Astrocyte of the hippocampus (primary cell): ENCODE data around the gene HCFC1R1.
A peak's percentile ranks its signal among the peaks of the same experiment; 100 is the strongest.

ENCODE experiments used
- DNase-seq: peaks from one replicate; pipeline ENCODE4 v3.0.0; 2011; ENCODE audit warnings: low read depth, low spot score

Gene HCFC1R1

DNA sequence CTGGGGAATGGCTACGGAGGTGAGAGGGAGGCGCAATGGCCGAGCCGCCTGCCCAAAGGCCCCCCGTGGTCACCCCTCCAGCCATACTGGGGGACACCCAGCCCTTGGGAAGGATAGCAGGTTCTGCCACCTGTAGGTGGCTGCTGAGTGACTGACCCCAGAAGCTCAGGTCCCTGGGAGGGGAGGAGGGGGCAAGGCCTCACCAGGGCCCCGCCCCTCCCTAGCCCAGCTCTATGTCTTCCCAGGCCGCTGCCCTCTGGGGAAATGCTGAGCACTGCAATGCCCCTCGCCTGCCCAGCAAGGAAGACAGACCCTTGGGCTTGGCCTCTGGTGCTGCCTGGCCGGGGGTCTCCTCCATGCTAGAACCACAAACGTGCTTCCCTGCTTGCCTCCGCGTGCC, 22.4 kb downstream of the HCFC1R1 start:
- DNase-seq, result no peak

- no peak for DNase-seq
Measured at GRCh38 chr16:3000540-3000939, 23.2 kb downstream of the HCFC1R1 start.

GRCh38 chr16:2999929-3000328, 23.8 kb downstream of the HCFC1R1 start:
- DNase-seq, result no peak

GRCh38 chr16:2996298-2996697, 27.4 kb downstream of the HCFC1R1 start:
- no peak for DNase-seq

- DNase-seq, result no peak
Measured at GRCh38 chr16:2992383-2993081, 31.2 kb downstream of the HCFC1R1 start.

- DNase-seq, result no peak
Measured at GRCh38 chr16:2991566-2992261, 32.0 kb downstream of the HCFC1R1 start.

DNA sequence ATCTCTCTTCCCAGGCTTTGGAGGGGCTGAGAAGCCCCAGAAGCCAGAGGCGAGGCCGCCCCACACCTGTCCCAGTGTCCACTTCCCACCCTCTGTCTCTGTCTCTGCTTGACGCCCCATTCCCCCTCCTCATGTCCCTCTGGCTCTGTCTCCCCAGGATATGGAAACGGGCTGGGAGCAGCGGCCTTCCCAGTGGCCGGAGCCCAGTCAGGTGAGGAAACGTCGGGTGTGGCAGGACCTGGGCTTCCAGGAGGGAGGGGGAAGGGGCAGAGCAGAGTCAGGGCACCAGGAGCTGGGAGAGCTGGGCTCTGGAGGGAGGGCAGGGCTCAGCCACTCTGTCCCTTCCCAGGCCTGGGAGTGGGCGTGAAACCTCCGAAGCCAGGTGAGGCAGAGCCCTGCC, 32.9 kb downstream of the HCFC1R1 start:
- DNase-seq, result no peak

DNA sequence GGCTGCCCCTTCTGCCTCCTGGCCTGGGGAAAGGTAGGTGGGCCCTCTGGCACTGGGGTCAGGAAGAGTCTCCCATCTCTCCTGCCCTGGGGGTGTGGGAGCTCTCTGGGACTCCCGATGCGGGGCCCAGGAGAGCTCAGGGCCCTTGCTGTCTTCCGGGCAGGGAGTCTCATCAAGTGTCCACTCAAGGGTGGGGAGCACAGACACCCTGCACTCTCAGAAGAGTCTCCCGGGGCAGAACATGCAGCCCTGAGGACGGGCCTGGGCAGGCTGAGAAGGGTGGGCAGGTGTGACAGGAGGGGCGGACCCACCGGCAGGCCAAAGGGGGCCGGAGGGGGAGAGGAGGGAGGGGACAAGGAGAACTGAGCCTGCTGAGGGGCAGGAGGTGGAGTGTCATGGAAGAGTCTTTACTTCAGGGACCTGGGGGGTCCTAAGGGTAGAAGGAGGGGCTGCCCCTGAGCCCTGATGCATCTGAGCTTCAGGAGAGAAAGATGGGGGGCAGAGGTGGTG, 35.1 kb downstream of the HCFC1R1 start:
- DNase-seq, result no peak

GRCh38 chr16:2987833-2988232, 35.9 kb downstream of the HCFC1R1 start:
- no peak for DNase-seq

DNA sequence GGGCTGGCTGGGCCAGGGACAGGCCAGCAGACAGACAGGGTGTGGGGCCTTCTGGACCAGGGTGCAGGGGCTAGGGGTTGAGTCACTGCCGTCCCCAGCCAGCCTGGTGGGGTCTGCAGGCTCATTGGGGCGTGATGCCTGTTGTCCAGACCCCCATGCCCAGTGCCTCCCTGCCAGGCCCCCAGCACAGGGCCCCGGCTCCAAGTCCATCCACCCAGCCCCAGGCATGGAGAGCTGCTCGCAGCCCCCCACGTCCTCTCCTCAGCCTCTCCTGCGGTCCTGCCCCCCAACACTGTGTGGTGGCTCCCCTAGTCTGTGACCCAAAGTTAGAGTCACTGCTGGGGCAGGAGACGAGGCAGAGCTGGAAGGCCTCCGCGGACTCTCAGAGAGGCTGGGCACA, 36.5 kb downstream of the HCFC1R1 start:
- DNase-seq, result no peak

- no peak for DNase-seq
Measured at GRCh38 chr16:2986623-2987188, 37.0 kb downstream of the HCFC1R1 start.

DNA sequence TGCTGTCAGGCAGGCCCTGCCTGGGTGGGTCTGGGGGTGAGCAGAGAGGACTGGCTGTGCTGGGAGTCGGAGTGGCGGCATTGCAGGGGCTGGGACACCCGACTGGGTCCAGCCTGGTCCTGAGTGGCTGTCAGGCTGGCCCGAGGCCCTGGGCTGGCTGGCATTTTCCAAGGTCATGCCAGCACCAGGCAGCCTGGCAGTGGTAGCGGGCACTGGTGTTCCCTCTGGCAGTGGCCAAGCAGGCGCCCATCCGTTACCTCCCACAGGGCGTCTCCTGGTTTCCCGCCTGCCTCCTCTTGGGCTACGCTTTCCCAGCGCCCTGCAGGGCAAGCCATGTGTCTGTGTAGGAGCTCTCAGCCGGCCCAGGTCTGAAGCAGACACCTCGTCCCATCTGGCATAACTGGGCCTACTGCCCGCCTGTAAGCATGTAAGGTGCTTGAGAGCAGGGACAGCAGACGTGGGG, 37.8 kb downstream of the HCFC1R1 start:
- DNase-seq, result no peak

- no peak for DNase-seq
Measured at GRCh38 chr16:2985462-2985861, 38.3 kb downstream of the HCFC1R1 start.

DNA sequence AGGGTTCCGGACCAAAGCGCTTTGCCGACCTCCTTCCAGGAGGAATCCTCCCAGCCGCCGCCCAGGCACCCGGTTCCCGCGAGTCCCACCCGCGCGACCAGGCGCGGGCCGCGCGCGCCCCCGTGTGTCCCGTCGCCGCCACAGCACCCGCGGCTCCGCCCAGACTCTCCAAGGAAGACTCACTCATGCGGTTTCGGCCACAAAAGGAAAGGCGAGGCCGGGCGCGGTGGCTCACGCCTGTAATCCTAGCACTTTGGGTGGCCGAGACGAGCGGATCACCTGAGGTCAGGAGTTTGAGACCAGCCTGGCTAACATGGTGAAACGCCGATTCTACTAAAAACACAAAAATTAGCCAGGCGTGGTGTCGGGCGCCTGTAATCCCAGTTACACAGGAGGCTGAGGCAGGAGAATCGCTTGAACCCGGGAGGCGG, 40.0 kb downstream of the HCFC1R1 start:
- peak; percentile 95 for DNase-seq

DNA sequence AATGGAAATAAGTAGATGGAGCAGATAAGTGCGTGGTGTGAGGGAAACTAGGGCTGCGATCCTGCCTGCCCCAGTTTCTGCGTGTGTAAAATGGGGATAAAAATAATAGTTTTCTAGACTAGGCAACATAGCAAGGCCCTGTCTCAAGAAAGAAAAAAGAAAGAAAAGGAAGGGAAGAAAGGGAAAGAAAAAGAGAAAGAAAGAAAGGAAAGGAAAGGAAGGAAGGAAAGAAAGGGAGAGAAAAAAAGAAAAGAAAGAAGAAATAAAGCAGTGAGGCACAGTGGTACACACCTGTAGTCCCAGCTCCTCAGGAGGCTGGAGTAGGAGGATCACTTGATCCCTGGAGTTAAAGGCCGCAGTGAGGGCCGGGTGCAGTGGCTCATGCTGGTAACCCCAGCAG, 41.3 kb downstream of the HCFC1R1 start:
- DNase-seq, result no peak

DNA sequence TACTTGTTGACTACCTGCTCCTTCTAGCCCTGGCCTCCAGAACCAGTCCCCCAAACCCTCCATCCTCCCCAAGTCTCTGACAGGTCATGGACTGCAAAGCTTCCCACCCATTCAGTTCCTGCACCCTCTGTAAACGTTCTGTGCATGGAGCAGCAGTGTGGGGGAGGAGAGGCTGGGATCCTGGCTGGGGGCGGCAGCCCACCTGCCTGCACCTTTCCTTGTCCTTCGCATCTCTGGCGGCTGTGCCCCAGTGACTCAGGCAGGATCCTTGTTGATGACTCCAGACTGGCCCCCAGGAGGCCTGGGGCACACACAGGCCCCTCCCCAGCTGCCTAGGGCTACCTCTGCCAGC, 41.9 kb downstream of the HCFC1R1 start:
- no peak for DNase-seq

DNA sequence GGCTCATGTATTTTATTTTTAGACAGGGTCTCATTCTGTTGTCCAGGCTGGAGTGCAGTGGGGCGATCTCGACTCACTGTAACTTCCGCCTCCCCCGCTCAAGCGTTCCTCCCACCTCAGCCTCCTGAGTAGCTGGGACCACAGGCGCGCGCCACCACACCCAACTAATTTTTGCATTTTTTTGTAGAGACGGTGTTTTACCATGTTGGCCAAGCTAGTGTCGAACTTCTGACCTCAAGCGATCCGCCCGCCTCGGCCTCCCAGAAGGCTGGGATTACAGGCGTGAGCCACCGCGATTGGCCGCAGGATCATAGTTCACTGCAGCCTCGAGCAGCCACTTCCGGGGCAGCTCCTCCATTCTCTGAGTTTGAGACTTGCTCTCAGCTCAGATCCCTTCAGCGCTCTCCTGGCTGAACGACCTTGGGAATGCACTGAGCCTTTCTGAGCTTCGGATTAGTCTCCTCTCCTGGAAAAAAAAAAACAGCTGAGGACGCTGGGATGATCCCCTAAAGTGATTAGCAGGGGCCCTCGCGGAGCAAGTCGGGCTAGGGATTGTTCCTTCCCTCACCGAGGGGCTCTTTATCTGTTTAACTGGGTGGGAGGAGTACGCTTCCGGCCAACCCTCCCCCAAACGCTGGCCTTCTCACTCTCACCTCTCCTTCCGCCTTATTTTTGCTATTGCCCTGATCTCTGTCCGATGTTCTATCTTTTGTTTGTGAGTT, 42.4 kb downstream of the HCFC1R1 start:
- DNase-seq, result no peak

DNA sequence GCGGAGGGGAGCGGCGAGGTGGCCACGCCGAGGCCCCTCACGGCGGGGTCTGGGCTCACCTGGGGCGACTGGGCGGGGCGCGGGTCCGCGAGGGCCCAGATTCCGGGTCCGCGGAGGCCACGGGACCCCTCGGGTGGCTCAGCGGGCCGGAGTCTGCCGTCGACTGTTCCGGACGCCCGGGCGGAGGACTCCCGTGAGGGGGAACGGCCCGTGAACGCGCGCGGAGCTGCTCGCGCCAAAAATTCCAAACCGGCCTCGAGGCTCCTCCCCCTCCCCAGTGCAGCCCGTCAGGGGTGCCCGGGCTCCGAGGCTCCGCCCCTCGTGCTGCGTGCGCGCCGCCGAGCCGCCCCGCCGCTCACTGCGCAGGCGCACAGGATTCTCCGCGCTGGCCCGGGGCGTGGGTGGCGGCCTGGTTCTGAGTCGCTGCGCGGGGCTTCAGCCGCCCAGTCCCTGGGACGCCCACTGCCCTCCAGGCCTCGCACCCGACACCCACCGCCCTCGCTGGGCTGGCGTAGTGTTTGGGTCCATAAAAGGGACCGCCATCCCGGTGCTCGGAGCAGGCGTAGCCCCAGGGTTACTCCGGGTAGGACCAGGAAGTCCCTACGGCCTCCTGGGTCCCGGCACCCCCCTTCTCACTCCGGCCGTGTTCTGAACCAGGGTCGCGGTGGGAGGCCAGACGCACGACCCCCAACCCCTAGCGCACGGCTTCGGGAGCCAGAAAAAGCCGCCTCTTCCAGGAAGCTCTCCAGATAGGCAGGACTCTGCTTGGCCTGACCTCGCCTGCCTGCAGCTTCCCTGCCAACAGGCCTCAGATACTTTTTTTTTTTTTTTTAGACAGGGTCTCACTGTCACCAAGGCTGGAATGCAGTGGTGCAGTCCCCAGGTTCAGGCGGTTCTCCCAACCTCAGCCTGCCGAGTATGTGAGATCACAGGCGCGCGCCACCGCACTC, 43.2 kb downstream of the HCFC1R1 start, which contains the start of gene PKMYT1:
Gene PKMYT1 (minus strand): TSS at position 220 of the 950 bp plus-strand sequence. CDS start 789 bp downstream, outside the sequence.
- peak; percentile 96 for DNase-seq

DNA sequence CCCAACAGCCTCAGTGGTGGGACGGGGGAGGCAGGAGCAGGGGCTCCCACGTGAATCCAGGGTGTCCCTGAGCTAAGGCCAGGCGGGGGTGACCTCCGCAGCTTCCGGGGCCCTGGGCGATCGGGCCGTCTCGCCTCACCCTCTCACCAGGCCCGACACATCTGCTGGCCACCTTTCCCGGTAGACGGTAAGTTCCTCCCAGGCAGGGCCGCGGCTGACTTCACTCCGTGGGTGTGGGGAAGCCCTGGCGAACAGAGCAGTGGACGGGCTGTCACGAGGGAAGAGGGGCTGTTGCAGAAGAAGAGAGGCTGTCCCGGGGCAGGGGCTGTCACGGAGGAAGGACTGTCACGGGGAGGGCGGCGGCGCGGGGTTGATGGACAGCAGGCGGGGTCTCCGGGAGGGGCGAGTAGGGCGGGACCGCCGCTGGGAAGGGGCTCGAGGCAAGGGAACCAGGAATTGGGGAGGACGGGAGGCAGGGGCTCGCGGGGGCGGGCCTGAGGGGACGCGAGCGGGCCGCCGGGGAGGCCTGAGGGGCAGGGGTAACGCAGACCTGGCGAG, 44.0 kb downstream of the HCFC1R1 start:
- DNase-seq, result no peak

DNA sequence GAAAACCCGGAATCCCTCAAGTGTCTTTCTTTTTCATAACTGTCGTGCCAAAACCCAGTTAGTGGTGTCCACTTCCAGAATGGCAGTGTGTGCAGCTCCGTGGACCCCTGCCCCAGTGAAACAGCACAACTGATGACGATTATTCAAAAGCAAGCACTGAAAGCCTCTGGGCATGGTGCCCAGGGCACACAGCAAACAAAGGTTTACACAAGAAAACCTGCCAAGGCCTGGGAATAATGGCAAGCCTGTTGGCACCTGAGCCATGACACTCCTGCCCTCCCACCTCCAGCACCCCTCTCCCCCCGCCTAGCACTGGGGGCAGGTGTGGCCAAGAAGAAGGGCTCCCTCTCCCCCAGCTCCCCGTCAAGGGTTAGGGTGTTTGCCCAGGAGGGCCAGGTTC, 46.3 kb downstream of the HCFC1R1 start:
- peak; percentile 75 for DNase-seq

DNA sequence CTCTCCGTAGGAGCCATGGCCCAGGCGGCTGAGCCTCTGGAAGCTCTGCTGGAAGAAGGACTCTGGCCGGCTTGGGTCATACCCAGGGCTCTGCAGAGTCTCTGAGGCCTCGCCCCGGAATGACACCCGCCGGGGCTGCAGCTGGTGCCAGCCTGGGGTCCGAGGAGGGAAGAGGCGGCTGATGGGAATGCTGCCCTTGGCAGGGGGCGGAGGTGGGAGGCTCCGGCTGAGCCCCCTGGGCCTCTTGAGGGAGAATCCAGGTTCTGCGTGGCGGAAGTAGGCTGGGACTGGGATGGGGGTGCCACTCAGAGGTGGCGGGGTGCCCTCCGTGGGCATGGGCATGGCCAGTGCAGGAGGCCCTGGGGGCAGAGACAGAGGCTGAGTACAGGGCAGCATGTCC, 47.1 kb downstream of the HCFC1R1 start:
- no peak for DNase-seq
